NK-92 treated with Interleukin-12 subunit alpha and Interleukin-12 subunit beta, amount 100 ng/mL, for 24 hours (cell line): ENCODE measurements around the gene PEAR1.

Experiments used
- DNase-seq: peaks from one replicate; lab custom pipeline; 2025; lab: John Stamatoyannopoulos, UW

PEAR1 gene

DNA sequence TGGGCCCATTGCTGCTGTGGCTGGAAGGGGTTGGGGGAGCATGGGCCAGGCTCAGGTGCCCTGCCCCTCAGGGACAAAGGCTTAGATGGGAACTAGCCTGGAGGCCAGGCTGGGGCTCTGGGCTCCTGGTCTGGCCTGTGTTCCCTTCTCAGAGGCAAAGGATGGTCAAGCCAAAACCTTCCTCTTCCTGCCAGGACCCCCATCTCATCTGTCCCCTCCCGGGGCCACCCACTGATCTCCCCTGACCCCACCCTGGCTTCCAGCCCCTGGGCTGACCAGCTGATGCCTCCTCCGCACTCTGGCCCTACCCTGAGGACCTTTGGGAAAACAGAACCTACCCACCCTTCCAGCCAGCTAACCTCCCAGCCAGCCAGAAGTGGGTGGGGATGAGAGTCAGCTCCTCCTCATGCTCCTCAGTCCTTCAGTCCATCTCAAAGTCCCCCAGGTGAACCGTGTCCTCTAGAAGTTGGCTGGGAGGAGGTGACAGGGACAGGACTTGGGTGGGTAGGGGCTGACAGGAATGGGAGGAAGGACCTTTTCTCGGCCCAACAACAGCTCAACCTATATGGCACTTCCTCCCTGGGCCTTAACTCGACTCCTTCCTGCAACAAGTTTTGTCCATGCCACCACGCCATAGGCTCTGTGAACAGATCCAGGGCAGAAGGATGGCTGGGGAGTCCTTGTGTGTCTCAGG is 7.5 kb downstream of the PEAR1 start:
- no peak for DNase-seq

DNA sequence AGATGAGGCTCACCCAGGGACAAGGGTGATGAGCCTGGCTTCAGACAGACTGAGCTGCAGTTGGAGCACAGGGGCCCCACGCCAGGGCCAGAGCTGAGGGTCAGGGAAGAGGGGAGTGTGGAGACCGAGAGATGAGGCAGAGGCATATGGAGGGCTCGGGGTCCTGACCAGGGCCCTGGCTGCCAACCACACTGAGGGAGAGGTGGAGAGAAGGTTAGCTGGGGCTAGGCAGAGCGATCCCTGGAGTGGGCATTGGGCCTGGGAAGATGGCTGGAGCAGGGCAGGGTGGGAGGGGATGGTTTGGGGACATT is 8.0 kb downstream of the PEAR1 start:
- no peak for DNase-seq

DNA sequence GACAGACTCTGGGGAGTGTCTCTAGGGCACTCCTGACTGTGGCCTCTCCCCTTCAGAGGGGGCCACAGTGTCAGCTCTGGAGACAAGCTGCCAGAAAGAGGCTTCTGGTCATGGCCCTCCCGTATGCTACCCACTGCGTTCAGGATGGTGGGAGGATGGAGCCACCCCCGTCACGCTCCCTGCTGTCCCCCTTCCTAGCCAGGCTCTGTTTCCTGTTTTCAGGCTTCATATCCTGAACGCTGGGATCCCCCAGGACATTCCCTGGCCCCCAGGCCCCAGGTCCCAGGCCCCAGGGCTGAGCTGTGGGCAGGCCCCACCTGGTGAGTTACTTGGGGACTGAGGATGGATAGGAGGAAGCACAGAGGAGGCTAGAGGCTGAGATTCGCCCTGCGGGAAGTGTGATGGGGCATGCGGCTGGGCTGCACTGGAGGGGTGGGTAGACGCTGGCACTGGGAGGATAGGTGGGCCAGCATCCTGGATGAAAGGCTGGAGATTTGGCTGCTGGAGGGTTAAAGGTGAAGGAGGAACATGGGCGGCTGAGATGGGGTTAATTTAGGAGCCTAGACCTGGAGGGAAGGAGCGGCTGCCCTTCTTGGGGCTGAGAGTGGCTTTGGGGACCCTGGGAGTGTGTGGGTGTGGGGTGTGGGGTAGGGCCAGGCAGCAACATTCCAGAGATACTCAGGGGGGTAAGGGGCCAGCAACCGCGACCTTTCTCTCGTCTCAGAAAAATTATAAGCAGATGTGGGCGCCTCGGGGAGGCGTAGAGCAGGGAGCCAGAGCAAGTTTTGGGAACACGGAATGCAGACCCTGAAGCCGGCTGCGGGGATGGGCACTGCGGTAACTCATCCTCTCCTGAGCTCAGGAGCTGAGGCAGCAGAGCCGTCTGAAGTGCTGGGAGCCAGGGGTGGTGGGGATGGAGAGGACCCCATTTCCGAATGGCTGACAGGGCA is 8.7 kb downstream of the PEAR1 start:
- DNase-seq = no peak

DNA sequence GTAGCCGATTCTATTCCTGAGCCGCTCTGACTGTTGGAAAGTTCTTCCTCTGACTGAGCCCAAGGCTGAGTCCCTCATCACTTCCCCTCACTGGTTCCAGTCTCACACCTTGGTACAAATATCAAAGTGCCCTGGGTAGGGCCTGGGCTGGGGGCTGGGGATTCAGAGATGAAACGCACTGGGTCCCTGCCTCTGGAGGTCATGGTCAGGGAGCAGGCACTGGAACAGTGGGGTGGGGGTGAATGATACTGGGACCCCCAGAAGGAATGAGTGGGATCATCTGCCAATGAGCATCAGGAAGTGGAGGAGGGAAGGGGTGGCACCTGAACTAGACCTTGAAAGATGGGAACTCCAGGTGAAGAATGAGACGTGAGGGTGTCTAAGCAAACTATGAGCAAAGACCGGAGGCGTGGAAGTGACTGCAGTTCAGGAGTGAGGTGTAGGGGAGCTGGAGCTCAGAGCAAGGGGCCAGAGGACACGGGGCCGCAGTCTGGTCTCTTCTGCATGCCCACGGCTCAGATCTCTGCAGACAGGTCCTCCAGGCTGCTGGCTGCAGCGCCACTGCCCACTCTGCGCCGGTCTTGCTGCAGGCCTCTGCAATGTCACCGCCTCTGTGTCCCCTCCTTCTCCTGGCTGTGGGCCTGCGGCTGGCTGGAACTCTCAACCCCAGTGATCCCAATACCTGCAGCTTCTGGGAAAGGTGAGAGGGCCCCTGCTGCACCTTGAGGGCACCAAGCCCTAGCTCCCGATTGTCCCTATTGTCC is 10.0 kb downstream of the PEAR1 start:
- no peak for DNase-seq

DNA sequence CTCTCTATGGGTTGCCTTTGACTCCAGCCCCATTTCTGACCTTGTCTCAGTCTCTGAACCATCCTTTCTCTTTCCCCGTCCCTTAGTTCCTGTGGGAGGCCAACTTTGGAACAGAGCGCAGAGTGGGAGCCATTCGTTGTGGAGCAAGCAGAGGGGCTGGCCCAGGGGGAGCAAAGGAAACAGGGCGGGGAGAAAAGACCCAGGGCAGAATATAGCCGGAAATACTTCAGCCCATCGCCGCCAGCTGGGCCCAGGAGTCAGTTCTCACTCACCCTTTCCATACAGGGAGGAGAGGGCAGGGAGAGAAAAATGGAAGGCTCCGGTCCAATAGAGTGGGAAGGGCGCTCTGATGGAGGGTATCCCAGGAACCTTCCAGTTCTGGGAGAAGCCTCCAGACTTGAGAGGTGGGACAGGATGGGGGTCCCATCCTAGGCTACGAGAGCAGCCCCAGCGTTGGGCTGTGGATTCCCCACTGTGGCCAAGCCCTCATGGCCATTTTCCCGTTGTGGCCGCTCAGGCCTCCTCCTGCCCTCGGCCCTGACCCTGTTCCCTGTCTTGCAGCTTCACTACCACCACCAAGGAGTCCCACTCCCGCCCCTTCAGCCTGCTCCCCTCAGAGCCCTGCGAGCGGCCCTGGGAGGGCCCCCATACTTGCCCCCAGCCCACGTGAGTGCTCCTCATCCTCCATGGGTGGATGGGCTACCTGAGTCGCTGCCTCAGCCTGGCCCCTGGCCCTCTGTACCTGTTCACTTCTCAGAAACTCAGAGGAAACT is 10.9 kb downstream of the PEAR1 start:
- no peak for DNase-seq

DNA sequence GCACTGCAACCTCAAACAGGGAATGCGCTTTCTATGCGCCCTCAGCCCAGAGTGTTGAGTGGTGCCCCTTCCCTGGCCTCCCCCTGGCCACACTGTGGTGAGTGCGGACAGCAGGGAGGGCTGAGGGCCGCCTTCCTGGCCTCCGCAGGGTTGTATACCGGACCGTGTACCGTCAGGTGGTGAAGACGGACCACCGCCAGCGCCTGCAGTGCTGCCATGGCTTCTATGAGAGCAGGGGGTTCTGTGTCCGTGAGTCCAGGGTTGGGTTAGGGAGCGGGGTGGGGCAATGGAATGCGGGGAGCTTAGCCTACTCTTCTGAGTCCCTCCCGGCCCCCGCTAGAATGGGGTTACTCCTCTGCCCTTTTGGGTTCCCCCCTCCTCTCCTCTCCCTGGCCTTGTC is 11.7 kb downstream of the PEAR1 start:
- DNase-seq = no peak

DNA sequence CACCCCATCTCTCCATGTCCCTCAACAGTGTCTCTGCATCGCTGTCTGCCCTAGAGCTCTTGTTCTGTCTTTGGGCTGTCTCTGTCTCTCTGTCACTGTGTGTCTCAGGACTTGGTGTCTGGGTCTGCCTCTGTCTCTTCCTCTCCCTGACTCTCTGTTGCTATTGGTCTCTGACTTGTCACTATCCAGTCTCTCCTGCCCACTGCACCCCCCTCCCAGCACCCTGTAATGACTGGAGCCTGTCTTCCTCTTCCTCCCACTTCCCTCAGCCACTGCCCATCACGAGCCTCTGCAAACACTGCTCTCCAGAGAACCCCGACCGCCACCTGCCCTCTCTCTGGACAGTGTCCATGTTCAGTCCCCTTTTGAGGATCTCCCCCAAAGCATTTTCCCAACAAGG is 12.1 kb downstream of the PEAR1 start:
- no peak for DNase-seq

DNA sequence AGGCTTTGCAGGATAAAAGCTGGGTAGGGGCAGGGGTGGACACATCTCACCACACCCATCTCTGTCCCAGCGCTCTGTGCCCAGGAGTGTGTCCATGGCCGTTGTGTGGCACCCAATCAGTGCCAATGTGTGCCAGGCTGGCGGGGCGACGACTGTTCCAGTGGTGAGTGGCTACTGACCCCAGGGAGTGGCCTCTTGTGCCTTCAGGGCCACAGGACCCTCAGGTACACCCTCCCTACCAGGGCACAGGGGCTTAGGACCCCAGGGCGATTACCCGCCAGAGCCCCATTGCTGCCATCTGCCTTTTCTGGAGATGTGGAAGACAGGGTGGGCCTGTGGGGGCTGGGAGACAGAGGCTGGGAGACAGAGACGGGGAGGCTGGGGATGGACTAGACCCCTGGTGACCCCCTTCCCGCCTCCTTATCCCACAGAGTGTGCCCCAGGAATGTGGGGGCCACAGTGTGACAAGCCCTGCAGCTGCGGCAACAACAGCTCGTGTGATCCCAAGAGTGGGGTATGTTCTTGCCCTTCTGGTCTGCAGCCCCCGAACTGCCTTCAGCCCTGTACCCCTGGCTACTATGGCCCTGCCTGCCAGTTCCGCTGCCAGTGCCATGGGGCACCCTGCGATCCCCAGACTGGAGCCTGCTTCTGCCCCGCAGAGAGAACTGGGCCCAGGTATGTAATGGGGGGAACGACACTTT is 12.8 kb downstream of the PEAR1 start:
- DNase-seq = no peak

DNA sequence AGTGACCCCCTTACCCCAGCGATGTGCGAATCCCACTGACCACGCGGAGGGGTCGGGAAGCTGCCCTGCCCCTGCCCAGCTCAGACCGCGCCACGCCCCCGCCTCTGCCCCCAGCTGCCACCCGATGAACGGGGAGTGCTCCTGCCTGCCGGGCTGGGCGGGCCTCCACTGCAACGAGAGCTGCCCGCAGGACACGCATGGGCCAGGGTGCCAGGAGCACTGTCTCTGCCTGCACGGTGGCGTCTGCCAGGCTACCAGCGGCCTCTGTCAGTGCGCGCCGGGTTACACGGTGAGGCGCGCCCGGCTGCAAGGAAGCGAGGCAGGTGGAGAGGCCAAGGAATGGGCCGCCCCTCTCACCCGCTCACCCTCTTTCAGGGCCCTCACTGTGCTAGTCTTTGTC is 15.0 kb downstream of the PEAR1 start:
- no peak for DNase-seq

DNA sequence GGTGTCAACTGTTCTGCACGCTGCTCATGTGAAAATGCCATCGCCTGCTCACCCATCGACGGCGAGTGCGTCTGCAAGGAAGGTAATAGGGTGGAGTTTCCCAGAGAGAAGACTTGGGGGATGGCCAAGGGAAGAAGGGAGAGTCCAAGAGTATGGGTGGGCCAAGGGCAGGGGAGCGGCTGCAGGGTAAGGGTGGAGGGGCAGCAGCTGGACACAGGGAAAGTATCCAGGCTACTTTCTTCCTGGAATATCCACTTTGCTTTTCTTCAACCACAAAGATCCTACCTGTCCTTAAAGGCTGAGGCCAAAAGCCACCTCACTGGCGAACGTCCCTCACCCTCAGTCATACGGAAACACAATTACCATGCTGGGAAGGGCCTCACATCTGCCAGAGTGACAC is 15.4 kb downstream of the PEAR1 start:
- DNase-seq = no peak

DNA sequence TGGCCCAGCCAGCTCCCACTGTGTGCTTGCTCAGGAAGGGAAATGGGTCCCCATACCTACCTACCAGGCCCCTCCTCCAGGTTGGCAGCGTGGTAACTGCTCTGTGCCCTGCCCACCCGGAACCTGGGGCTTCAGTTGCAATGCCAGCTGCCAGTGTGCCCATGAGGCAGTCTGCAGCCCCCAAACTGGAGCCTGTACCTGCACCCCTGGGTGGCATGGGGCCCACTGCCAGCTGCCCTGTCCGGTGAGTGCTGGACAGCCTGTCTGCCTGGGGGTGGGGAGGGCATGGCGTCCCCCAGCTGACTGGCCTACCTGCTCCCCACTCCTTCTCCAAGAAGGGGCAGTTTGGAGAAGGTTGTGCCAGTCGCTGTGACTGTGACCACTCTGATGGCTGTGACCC is 16.2 kb downstream of the PEAR1 start:
- DNase-seq = no peak

DNA sequence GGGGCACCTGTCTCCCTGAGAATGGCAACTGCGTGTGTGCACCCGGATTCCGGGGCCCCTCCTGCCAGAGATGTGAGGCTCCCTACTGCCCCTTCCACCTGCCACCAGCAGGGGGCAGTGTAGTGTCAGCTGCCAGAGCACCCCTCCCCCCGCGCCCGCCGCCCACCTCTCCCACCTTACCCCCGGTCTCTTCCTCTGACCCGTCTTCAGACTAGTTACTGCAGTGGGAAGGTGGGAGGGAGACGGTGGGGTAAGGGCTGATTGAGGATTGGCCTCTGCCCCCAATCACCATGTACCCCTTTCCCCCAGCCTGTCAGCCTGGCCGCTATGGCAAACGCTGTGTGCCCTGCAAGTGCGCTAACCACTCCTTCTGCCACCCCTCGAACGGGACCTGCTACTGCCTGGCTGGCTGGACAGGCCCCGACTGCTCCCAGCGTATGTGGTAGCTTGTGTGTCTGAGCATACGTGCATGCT is 16.8 kb downstream of the PEAR1 start:
- DNase-seq = peak; percentile 28

DNA sequence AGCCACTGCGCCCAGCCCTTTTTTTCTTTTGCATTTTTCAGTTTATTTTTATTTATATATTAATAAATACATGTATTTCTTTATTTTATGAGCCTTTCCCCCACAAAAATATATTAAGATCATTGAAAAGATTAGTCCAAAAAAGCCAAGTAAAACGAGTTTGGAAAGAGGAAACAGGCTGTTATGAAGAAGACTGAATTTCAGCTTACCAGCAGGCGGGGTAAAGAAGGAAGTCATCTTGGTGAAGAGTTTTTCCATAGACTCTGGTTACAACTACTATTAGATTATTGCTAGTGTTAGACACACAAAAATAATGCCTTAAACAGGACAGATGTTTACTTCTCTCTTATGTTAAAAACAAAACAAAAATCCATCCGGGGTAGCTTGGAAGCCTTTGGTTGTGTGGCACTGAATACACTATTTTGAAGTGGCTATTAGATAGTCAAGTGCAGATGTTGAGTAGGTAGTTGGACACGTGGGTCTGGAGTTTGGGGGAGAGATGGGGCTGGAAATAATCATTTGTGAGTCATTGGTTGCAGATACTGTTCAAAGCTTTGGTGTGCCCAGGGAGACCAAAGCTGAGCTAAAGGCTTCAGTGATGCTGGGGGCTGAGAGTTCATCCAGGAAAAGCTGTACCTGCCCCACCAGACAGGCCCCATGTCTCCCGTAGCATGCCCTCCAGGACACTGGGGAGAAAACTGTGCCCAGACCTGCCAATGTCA is 18.2 kb downstream of the PEAR1 start:
- DNase-seq = no peak

DNA sequence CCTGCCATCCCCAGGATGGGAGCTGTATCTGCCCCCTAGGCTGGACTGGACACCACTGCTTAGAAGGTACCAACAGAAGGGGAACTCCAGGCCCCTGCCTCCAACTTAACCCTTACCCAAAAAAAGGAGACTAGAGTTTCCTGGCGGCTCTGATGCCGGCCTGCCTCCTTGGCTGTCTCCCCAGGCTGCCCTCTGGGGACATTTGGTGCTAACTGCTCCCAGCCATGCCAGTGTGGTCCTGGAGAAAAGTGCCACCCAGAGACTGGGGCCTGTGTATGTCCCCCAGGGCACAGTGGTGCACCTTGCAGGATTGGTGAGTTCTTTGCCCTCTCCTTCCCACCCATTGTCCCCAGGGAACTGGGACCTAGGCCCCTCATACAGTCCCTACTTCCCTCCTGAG is 18.8 kb downstream of the PEAR1 start:
- DNase-seq = no peak

DNA sequence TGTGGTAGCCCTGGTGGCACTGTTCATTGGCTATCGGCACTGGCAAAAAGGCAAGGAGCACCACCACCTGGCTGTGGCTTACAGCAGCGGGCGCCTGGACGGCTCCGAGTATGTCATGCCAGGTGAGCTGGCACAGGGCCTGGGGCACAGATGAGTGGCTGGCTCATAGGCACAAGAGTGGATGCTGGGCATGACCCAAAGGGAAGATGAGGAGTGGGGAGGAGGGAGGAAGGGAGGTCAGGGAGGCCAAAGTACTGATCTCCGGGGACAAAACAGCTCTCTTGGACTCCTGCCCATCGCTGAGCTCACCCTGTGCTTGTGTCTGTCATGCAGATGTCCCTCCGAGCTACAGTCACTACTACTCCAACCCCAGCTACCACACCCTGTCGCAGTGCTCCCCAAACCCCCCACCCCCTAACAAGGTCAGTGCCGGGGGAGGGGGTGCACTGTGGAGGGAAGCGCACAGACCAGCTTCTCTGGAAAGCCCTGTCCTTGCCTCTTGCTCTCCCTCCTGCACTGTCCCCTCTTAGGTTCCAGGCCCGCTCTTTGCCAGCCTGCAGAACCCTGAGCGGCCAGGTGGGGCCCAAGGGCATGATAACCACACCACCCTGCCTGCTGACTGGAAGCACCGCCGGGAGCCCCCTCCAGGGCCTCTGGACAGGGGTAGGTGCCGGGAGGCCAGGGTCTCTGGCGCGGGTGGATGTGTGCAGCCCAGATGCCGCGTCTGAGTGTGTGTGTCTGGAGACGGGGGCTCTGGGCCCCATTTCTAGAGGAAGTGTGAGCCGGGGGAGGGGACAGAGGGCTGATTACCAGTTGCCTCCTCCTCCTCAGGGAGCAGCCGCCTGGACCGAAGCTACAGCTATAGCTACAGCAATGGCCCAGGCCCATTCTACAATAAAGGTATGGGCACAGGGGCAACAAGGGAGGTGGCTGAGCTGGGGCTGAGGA is 19.6 kb downstream of the PEAR1 start:
- no peak for DNase-seq

DNA sequence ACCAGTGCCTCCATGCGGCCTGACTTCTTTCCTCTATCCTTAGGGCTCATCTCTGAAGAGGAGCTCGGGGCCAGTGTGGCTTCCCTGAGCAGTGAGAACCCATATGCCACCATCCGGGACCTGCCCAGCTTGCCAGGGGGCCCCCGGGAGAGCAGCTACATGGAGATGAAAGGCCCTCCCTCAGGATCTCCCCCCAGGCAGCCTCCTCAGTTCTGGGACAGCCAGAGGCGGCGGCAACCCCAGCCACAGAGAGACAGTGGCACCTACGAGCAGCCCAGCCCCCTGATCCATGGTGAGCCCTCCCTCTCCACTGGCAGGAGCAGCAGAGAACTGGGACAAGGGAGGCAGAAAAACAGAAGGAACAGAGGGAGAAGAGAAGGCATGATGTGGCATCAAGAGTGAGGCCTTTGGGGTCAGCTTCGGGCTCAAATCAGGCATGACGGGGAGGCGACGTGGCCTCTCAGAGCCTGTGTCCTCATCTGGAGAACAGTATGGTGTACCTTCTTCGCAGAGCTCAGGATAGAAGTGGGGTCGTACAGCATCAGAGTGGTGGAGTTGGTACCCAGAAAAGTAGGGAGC is 20.4 kb downstream of the PEAR1 start:
- no peak for DNase-seq

DNA sequence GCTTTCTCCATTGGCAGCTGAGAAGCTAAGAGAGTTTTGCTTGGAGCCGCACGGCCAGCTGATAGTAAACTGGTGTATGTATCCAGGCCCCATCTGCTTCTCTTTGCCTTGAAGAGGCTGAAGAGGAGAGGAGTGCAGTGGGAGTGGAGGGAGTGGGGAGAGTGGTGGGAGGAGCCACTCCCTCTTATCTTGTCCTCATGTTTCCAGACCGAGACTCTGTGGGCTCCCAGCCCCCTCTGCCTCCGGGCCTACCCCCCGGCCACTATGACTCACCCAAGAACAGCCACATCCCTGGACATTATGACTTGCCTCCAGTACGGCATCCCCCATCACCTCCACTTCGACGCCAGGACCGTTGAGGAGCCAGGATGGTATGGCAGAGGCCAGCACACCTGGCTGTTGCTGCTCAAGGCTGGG is 20.9 kb downstream of the PEAR1 start:
- DNase-seq = no peak

DNA sequence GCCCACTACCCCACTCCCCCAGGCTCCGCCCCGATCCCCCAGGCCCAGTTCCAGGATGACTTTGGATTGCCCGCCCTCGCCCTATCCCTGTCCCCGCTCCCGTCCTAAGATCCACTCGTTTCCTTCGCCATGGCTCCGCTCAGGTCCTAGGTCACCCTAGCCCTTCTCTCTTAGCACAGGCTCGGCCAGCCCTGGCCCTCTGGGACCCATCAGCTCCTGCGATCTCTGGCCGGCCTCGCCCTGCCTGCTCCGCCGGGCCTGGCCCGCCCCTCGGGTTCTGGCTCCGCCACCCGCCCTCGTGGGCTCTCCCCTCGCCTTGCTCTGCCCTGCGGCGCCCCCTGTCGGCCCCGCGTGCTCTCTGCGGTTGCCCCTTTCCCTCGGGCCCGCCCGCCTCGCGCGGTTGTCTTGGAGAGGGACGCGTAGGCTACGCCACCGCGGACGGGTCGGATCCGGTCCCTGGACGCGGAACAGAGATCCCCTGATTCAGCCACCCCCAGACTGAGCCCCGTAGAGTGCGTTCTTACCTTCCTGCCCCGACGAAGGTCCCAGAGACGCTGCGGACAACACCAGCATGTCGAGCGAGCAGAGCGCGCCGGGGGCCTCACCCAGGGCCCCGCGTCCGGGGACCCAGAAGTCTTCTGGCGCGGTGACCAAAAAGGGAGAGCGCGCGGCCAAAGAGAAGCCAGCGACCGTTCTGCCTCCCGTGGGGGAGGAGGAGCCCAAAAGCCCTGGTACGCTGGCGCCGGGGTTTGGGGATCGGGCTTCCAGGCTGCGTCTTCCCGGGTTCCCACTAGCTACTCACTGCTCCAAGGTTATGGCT is 26.9 kb downstream of the PEAR1 start, which contains the start of gene LRRC71:
Gene LRRC71 (plus strand): TSS at position 400 of the 820 bp plus-strand sequence. CDS start 172 bp downstream, at position 572.
- DNase-seq = no peak
